K562 (cell line): ENCODE measurements around the gene AFF3.

Experiments
- ATF6 ChIP-seq: sonication (generic); formaldehyde crosslinking; IDR thresholded peaks from 2 replicates; pipeline ENCODE4 v1.4.0; 2020; ENCODE audit warnings: mild to moderate bottlenecking, missing genetic modification reagents
- EZH2 ChIP-seq: IDR thresholded peaks from 2 replicates; pipeline ENCODE4 v1.6.1; 2012; ENCODE audit warnings: low read depth, mild to moderate bottlenecking, inconsistent platforms, low read length, borderline replicate concordance
- MEF2D ChIP-seq: conservative IDR thresholded peaks from 2 replicates; pipeline ENCODE4 v1.6.1; 2016; ENCODE audit warnings: low read depth, missing genetic modification characterization, missing compliant biosample characterization
- REST ChIP-seq, 2 experiments: fragments of 450-650 bp; formaldehyde crosslinking in 1 of 2; IDR thresholded peaks; 2 replicates each; pipeline versions ENCODE4 v1.4.0 to v1.6.1; 2014 to 2020; ENCODE audit warnings: mild to moderate bottlenecking in 2 of 2, borderline replicate concordance in 1 of 2, low read depth in 1 of 2
- TCF7L2 ChIP-seq: fragments of 150-350 bp; IDR thresholded peaks from 2 replicates; pipeline ENCODE4 v1.6.1; 2016; ENCODE audit warnings: low read depth, mild to moderate bottlenecking, low read length, moderate library complexity
- TGIF2 ChIP-seq: sonication (generic); formaldehyde crosslinking; IDR thresholded peaks from 2 replicates; pipeline ENCODE4 v1.8.1; 2022; ENCODE audit warnings: mild to moderate bottlenecking, missing genetic modification reagents, moderate library complexity
- TSC22D4 ChIP-seq: fragments of 450-650 bp; IDR thresholded peaks from 2 replicates; pipeline ENCODE4 v1.6.1; 2016; ENCODE audit warnings: missing genetic modification characterization, missing biosample characterization, control low read depth
- ZHX1 ChIP-seq: fragments of 150-350 bp; conservative IDR thresholded peaks from 2 replicates; pipeline ENCODE4 v1.6.1; 2014; ENCODE audit warnings: low read length

DNA sequence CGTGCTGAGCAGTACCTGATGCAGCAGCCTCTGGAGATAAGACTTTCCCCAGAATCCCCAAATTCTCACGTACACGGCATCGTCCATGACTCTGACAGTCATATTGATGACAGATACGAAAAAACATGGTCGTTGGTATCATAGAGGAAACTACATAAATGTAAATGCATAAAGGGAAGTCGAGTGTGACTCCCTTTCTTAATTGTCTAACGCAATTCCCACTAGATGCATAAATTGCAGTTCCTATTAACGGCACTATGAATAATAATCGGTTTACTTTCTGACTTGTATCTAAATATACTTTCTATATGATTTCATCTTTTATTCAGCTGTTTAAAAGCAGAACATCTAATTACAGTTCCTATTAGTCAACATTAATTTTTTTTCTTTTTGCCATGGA, 330.0 kb downstream of the AFF3 start:
- TF ChIP-seq TSC22D4 (no peak), TCF7L2 (no peak), EZH2 (no peak), REST (IDR thresholded peaks at IDR 0.05; ENCODE audit: borderline replicate concordance) (no peak), REST (CRISPR knock-in tag; IDR thresholded peaks at IDR 0.05; ENCODE audit: low read depth) (no peak), ATF6 (no peak), ZHX1 (no peak), TGIF2 (CRISPR knock-in tag) (no peak), MEF2D (tag) (no peak)
